ENCODE data around the gene GALNT2.

- TF ChIP-seq, protein P1, sequence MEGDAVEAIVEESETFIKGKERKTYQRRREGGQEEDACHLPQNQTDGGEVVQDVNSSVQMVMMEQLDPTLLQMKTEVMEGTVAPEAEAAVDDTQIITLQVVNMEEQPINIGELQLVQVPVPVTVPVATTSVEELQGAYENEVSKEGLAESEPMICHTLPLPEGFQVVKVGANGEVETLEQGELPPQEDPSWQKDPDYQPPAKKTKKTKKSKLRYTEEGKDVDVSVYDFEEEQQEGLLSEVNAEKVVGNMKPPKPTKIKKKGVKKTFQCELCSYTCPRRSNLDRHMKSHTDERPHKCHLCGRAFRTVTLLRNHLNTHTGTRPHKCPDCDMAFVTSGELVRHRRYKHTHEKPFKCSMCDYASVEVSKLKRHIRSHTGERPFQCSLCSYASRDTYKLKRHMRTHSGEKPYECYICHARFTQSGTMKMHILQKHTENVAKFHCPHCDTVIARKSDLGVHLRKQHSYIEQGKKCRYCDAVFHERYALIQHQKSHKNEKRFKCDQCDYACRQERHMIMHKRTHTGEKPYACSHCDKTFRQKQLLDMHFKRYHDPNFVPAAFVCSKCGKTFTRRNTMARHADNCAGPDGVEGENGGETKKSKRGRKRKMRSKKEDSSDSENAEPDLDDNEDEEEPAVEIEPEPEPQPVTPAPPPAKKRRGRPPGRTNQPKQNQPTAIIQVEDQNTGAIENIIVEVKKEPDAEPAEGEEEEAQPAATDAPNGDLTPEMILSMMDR (IDR thresholded peaks at IDR 0.05; ENCODE audit: insufficient read depth, low read length, poor library complexity, severe bottlenecking): no peak
- no peak for TF ChIP-seq EZH2phosphoT487 (conservative IDR thresholded peaks at IDR 0.05; ENCODE audit: low read length)
Measured at GRCh38 chr1:230141797-230142607, 75.0 kb downstream of the GALNT2 start.
